ENCODE results near the gene FOXP4.

FOXP4 gene

GRCh38 chr6:41635365-41635764 is 89.2 kb downstream of the FOXP4 start:
- no peak for DNase-seq

GRCh38 chr6:41636833-41637193 is 90.6 kb downstream of the FOXP4 start:
- DNase-seq: no peak

- no peak for DNase-seq
Measured at GRCh38 chr6:41637194-41638001, 91.2 kb downstream of the FOXP4 start.

GRCh38 chr6:41638002-41638934 is 92.1 kb downstream of the FOXP4 start, which contains the start of gene MDFI:
TSS of gene MDFI (plus strand) at chr6:41638468. CDS start at chr6:41638750, 282 bp downstream.
- no peak for DNase-seq

- DNase-seq: no peak
Measured at GRCh38 chr6:41638935-41639808, 93.0 kb downstream of the FOXP4 start.

- DNase-seq: no peak
Measured at GRCh38 chr6:41639809-41640371, 93.7 kb downstream of the FOXP4 start.

- no peak for DNase-seq
Measured at GRCh38 chr6:41640426-41640825, 94.2 kb downstream of the FOXP4 start.

GRCh38 chr6:41641352-41641925 is 95.3 kb downstream of the FOXP4 start:
- DNase-seq: no peak

GRCh38 chr6:41642090-41642959 is 96.1 kb downstream of the FOXP4 start:
- no peak for DNase-seq

GRCh38 chr6:41642960-41643898 is 97.0 kb downstream of the FOXP4 start:
- DNase-seq: no peak

- DNase-seq: no peak
Measured at GRCh38 chr6:41643899-41644269, 97.7 kb downstream of the FOXP4 start.

- no peak for DNase-seq
Measured at GRCh38 chr6:41644297-41644879, 98.2 kb downstream of the FOXP4 start.

- DNase-seq: no peak
Measured at GRCh38 chr6:41645007-41645618, 98.9 kb downstream of the FOXP4 start.

- DNase-seq: no peak
Measured at GRCh38 chr6:41646026-41646795, 100.0 kb downstream of the FOXP4 start.

GRCh38 chr6:41647061-41647511 is 100.9 kb downstream of the FOXP4 start:
- DNase-seq: no peak

- no peak for DNase-seq
Measured at GRCh38 chr6:41648070-41648585, 101.9 kb downstream of the FOXP4 start.

- DNase-seq: no peak
Measured at GRCh38 chr6:41648921-41649320, 102.7 kb downstream of the FOXP4 start.

GRCh38 chr6:41649596-41649995 is 103.4 kb downstream of the FOXP4 start:
- DNase-seq: no peak

Data from hematopoietic multipotent progenitor cell treated with erythropoietin and hydrocortisone succinate and interleukin-3 and kit ligand, for 8 days (in vitro differentiated cells).